GM12801 (cell line): ENCODE measurements around the gene PNPLA7.

Experiments
- CTCF ChIP-seq: IDR thresholded peaks from one replicate; pipeline ENCODE4 v1.5.1; 2011; ENCODE audit warnings: control low read depth; ENCODE audit not compliant: insufficient read length; ENCODE audit errors: extremely low read depth

PNPLA7 gene

GRCh38 chr9:137417161-137418021 lies 132.8 kb downstream of the PNPLA7 start:
- TF ChIP-seq CTCF: no peak

GRCh38 chr9:137416563-137417151 lies 133.5 kb downstream of the PNPLA7 start:
- no peak for TF ChIP-seq CTCF

GRCh38 chr9:137416006-137416562 lies 134.1 kb downstream of the PNPLA7 start:
- no peak for TF ChIP-seq CTCF

GRCh38 chr9:137415451-137415850 lies 134.8 kb downstream of the PNPLA7 start:
- TF ChIP-seq CTCF: no peak

- no peak for TF ChIP-seq CTCF
Observed at GRCh38 chr9:137412431-137412830, 137.8 kb downstream of the PNPLA7 start.

GRCh38 chr9:137411645-137412380 lies 138.4 kb downstream of the PNPLA7 start:
- no peak for TF ChIP-seq CTCF

GRCh38 chr9:137411260-137411644 lies 138.9 kb downstream of the PNPLA7 start:
- TF ChIP-seq CTCF: no peak
